SK-N-SH treated with all-trans-retinoic acid at 6 μM for 48 hours (cell line): ENCODE data around the gene TMEM91.

Experiments
- ARNTL ChIP-seq: fragments of 450-650 bp; formaldehyde crosslinking; IDR thresholded peaks from 2 replicates; pipeline ENCODE4 v1.5.0; 2020; ENCODE audit warnings: low read depth, mild to moderate bottlenecking, moderate library complexity, borderline replicate concordance
- RARB ChIP-seq: fragments of 250-450 bp; sonication (Bioruptor Pico); IDR thresholded peaks from 2 replicates; pipeline ENCODE4 v1.8.0; 2021; ENCODE audit warnings: mild to moderate bottlenecking, moderate library complexity
- TOX ChIP-seq: fragments of 250-450 bp; sonication (Bioruptor Pico); IDR thresholded peaks from 2 replicates; pipeline ENCODE4 v1.8.0; 2021; ENCODE audit warnings: mild to moderate bottlenecking, moderate library complexity, borderline replicate concordance
- ZNF565 ChIP-seq: fragments of 450-650 bp; formaldehyde crosslinking; conservative IDR thresholded peaks from 2 replicates; pipeline ENCODE4 v1.5.0; 2020; ENCODE audit warnings: low read depth, mild to moderate bottlenecking, moderate library complexity
- TF ChIP-seq, protein P1 (sequence below): fragments of 250-450 bp; sonication (Bioruptor Pico); IDR thresholded peaks from 2 replicates; pipeline ENCODE4 v1.5.0; 2020; ENCODE audit warnings: mild to moderate bottlenecking, moderate library complexity
- TF ChIP-seq, protein P2 (sequence below): fragments of 250-450 bp; sonication (Bioruptor Pico); IDR thresholded peaks from 2 replicates; pipeline ENCODE4 v1.5.1; 2021; ENCODE audit warnings: mild to moderate bottlenecking, moderate library complexity
- TF ChIP-seq, protein P3 (sequence below): fragments of 250-450 bp; sonication (Bioruptor Pico); IDR thresholded peaks from 2 replicates; pipeline ENCODE4 v1.5.1; 2020; ENCODE audit warnings: low read depth, mild to moderate bottlenecking, moderate library complexity

DNA sequence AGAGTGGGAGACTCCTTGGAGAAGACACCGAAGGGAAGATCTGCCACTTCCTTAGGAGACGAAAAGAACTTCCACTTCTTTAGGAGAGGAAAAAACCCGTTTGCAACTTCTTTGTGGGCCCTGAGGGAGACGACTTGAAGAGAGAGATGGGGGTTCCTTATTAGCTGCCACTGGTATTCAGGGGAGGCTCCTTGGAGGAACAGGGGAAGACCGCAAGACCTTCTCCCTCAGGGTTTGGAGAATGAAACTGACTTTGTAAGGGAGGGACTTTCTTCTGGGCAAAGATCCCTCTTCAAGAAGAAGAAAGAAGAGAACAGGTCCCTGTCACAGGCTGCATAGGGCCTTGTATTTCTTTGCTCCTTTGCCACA, 21.7 kb downstream of the TMEM91 start:
- TF ChIP-seq RARB: no peak
- TF ChIP-seq TOX (CRISPR knock-in tag): no peak
- no peak for TF ChIP-seq ARNTL (CRISPR knock-in tag)
- TF ChIP-seq, protein P1, sequence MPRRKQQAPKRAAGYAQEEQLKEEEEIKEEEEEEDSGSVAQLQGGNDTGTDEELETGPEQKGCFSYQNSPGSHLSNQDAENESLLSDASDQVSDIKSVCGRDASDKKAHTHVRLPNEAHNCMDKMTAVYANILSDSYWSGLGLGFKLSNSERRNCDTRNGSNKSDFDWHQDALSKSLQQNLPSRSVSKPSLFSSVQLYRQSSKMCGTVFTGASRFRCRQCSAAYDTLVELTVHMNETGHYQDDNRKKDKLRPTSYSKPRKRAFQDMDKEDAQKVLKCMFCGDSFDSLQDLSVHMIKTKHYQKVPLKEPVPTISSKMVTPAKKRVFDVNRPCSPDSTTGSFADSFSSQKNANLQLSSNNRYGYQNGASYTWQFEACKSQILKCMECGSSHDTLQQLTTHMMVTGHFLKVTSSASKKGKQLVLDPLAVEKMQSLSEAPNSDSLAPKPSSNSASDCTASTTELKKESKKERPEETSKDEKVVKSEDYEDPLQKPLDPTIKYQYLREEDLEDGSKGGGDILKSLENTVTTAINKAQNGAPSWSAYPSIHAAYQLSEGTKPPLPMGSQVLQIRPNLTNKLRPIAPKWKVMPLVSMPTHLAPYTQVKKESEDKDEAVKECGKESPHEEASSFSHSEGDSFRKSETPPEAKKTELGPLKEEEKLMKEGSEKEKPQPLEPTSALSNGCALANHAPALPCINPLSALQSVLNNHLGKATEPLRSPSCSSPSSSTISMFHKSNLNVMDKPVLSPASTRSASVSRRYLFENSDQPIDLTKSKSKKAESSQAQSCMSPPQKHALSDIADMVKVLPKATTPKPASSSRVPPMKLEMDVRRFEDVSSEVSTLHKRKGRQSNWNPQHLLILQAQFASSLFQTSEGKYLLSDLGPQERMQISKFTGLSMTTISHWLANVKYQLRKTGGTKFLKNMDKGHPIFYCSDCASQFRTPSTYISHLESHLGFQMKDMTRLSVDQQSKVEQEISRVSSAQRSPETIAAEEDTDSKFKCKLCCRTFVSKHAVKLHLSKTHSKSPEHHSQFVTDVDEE (CRISPR knock-in tag): no peak
- TF ChIP-seq, protein P2, sequence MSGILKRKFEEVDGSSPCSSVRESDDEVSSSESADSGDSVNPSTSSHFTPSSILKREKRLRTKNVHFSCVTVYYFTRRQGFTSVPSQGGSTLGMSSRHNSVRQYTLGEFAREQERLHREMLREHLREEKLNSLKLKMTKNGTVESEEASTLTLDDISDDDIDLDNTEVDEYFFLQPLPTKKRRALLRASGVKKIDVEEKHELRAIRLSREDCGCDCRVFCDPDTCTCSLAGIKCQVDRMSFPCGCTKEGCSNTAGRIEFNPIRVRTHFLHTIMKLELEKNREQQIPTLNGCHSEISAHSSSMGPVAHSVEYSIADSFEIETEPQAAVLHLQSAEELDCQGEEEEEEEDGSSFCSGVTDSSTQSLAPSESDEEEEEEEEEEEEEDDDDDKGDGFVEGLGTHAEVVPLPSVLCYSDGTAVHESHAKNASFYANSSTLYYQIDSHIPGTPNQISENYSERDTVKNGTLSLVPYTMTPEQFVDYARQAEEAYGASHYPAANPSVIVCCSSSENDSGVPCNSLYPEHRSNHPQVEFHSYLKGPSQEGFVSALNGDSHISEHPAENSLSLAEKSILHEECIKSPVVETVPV: no peak
- TF ChIP-seq, protein P3, sequence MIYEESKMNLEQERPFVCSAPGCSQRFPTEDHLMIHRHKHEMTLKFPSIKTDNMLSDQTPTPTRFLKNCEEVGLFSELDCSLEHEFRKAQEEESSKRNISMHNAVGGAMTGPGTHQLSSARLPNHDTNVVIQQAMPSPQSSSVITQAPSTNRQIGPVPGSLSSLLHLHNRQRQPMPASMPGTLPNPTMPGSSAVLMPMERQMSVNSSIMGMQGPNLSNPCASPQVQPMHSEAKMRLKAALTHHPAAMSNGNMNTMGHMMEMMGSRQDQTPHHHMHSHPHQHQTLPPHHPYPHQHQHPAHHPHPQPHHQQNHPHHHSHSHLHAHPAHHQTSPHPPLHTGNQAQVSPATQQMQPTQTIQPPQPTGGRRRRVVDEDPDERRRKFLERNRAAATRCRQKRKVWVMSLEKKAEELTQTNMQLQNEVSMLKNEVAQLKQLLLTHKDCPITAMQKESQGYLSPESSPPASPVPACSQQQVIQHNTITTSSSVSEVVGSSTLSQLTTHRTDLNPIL (CRISPR knock-in tag): no peak
- no peak for TF ChIP-seq ZNF565 (CRISPR knock-in tag)
